ENCODE measurements around the gene DAPK1. TPM values are rescaled to one million over a fixed set of nuclear protein-coding genes. Genes with fewer than 3 reads are reported as not detected.

DAPK1 gene
- total and polyA plus RNA-seq, 2 donors (not counting 1 experiment from before 2014, with no cell fraction given) = 1.7 to 2.8 TPM

- Histone ChIP-seq H4K20me1 (ENCODE audit: control insufficient read depth, insufficient read depth, low read length, poor library complexity, severe bottlenecking) (no peaks in the 10 kb centered on the region), H3K4me1 (ENCODE audit: control insufficient read depth in 2 of 2, insufficient read depth in 2 of 2, low read length in 2 of 2) (no peaks in the 10 kb centered on the region), H3K4me3 (ENCODE audit: control extremely low read depth in 1 of 5, extremely low read depth in 1 of 5, insufficient read depth in 1 of 5, low read depth in 2 of 5, low read length in 4 of 5) (no peak overlapping the region), H3K27me3 (replicated peaks in 1 of 4; ENCODE audit: control extremely low read depth in 1 of 4, control insufficient read depth in 3 of 4, insufficient read depth in 4 of 4, low read length in 3 of 4) (no peaks in the 10 kb centered on the region), H3K9ac (ENCODE audit: low read length) (no peak overlapping the region), H2AFZ (ENCODE audit: insufficient read depth, low read depth, low read length, poor library complexity, severe bottlenecking) (no peak overlapping the region), H3K79me2 (ENCODE audit: control insufficient read depth, insufficient read depth, low read length) (no peaks in the 10 kb centered on the region), H3K4me2 (replicated peaks; ENCODE audit: low read depth, low read length, poor library complexity, severe bottlenecking) (no peak overlapping the region), H3K36me3 (replicated peaks in 1 of 2; ENCODE audit: control extremely low read depth in 1 of 2, control insufficient read depth in 1 of 2, extremely low read depth in 1 of 2, insufficient read depth in 2 of 2, low read length in 1 of 2) (no peaks in the 10 kb centered on the region), H3K27ac (ENCODE audit: low read length in 2 of 2) (no peak overlapping the region), H3K9me3 (ENCODE audit: control extremely low read depth in 1 of 3, control insufficient read depth in 2 of 3, insufficient read depth in 1 of 3, low read length in 2 of 3) (peaks cover 0 to 4% (median 1%) of the 10 kb centered on the region in 3 donors)
- no peak overlapping the region for H3K4me3 Mint-ChIP-seq
- ATAC-seq (ENCODE audit: low read depth) = no peak
- TF ChIP-seq CTCF (IDR thresholded peaks at IDR 0.05) = no peak
- TF ChIP-seq EZH2 (IDR thresholded peaks at IDR 0.05; ENCODE audit: borderline replicate concordance, insufficient read depth, low read depth, low read length, poor library complexity, severe bottlenecking) = no peak
- 100% methylated on average over 1 of the region's 4 CpGs for WGBS (ENCODE audit: insufficient coverage)
- no peak for DNase-seq
- no peaks in the 10 kb centered on the region for H3K4me1 Mint-ChIP-seq
- CTCF ChIA-PET = no interaction called here
- no peaks in the 10 kb centered on the region for H3K27me3 Mint-ChIP-seq
- POLR2A ChIA-PET = no interaction called here
- intact Hi-C loops (cut with micrococcal nuclease) = no loop called here
- peaks cover 6% of the 10 kb centered on the region for H3K9me3 Mint-ChIP-seq (ENCODE audit: insufficient read depth)
- no peak overlapping the region for H3K27ac Mint-ChIP-seq
Observed at GRCh38 chr9:87611776-87612175, 114.1 kb downstream of the DAPK1 start.

DNA sequence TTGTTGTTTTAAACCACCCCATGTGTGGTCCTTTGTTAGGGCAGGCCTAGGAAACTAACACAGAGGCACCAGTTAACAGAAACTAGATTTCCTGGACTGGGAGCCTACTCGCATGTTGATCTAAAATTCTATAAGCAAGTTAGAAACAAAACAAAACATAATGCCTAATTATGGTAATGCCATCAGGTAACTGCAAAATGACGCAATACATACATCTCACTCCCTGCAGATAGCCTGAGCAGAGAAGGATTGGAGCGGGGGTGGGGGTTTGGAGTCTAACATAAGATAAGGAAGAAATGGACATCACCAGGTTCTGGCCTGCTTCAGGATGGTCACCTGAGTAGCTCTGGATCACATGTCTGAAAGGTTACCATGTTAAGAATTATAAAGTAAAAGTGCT lies 114.9 kb downstream of the DAPK1 start:
- intact Hi-C loops (cut with micrococcal nuclease) = no loop called here
- no peak for ATAC-seq (ENCODE audit: low read depth)
- WGBS (ENCODE audit: insufficient coverage) = no CpG with 5 or more reads among the region's 3 CpGs
- H3K4me1 ChIP-seq (ENCODE audit: control insufficient read depth in 2 of 2, insufficient read depth in 2 of 2, low read length in 2 of 2) = no peaks in the 10 kb centered on the region
- no peak for DNase-seq
- Mint-ChIP-seq H3K27me3 (no peaks in the 10 kb centered on the region), H3K4me3 (no peak overlapping the region), H3K9me3 (ENCODE audit: insufficient read depth) (peaks cover 6% of the 10 kb centered on the region), H3K4me1 (no peaks in the 10 kb centered on the region), H3K27ac (no peak overlapping the region)
- H4K20me1 ChIP-seq (ENCODE audit: control insufficient read depth, insufficient read depth, low read length, poor library complexity, severe bottlenecking) = no peaks in the 10 kb centered on the region
- no peak overlapping the region for H3K27ac ChIP-seq (ENCODE audit: low read length in 2 of 2)
- H2AFZ ChIP-seq (ENCODE audit: insufficient read depth, low read depth, low read length, poor library complexity, severe bottlenecking) = no peak overlapping the region
- no peak overlapping the region for H3K4me3 ChIP-seq (ENCODE audit: control extremely low read depth in 1 of 5, extremely low read depth in 1 of 5, insufficient read depth in 1 of 5, low read depth in 2 of 5, low read length in 4 of 5)
- H3K4me2 ChIP-seq (replicated peaks; ENCODE audit: low read depth, low read length, poor library complexity, severe bottlenecking) = no peak overlapping the region
- H3K9ac ChIP-seq (ENCODE audit: low read length) = no peak overlapping the region
- ChIA-PET CTCF (no interaction called here), POLR2A (no interaction called here)
- no peaks in the 10 kb centered on the region for H3K27me3 ChIP-seq (replicated peaks in 1 of 4; ENCODE audit: control extremely low read depth in 1 of 4, control insufficient read depth in 3 of 4, insufficient read depth in 4 of 4, low read length in 3 of 4)
- no peaks in the 10 kb centered on the region for H3K79me2 ChIP-seq (ENCODE audit: control insufficient read depth, insufficient read depth, low read length)
- H3K36me3 ChIP-seq (replicated peaks in 1 of 2; ENCODE audit: control extremely low read depth in 1 of 2, control insufficient read depth in 1 of 2, extremely low read depth in 1 of 2, insufficient read depth in 2 of 2, low read length in 1 of 2) = no peaks in the 10 kb centered on the region
- peaks cover 0 to 4% (median 0%) of the 10 kb centered on the region in 3 donors for H3K9me3 ChIP-seq (ENCODE audit: control extremely low read depth in 1 of 3, control insufficient read depth in 2 of 3, insufficient read depth in 1 of 3, low read length in 2 of 3)
- TF ChIP-seq CTCF (IDR thresholded peaks at IDR 0.05) (no peak), EZH2 (IDR thresholded peaks at IDR 0.05; ENCODE audit: borderline replicate concordance, insufficient read depth, low read depth, low read length, poor library complexity, severe bottlenecking) (no peak)
